Esophagus muscularis mucosa (tissue), 4 donors: Measurements from ENCODE around the gene MAP3K14.

Experiments
- CTCF ChIP-seq, 3 experiments: fragments of 200-600 bp in 2 of 3; fragments of 450-650 bp in 1 of 3; sonication (generic) in 2 of 3; IDR thresholded peaks; one replicate each; pipeline ENCODE4 v1.5.1; 2017 to 2019; ENCODE audit warnings: antibody characterized with exemption in 3 of 3, mild to moderate bottlenecking in 2 of 3, moderate library complexity in 1 of 3
- EP300 ChIP-seq: sonication (generic); formaldehyde crosslinking; IDR thresholded peaks from one replicate; pipeline ENCODE4 v1.6.1; 2017; ENCODE audit warnings: antibody characterized with exemption
- POLR2A ChIP-seq: fragments of 450-650 bp; IDR thresholded peaks from one replicate; pipeline ENCODE4 v1.6.1; 2017; ENCODE audit warnings: antibody characterized with exemption, moderate library complexity, mild to moderate bottlenecking, low read depth

- TF ChIP-seq POLR2A (no peak), CTCF (IDR thresholded peaks at IDR 0.05) (no peak), EP300 (no peak)
These were observed 89.5 kb downstream of the MAP3K14 start for GRCh38 chr17:45227101-45227925.
